Breast epithelium (tissue), 4 donors: ENCODE results near the gene DONSON. TPM values are rescaled to one million over a fixed set of nuclear protein-coding genes. Genes with fewer than 3 reads are reported as not detected.

Experiments
- DNase-seq, 2 donors: peaks; one replicate each; pipeline ENCODE4 v3.0.0-alpha.2; 2019; ENCODE audit warnings: low spot score in 2 of 2
- H3K27ac ChIP-seq, 2 donors: fragments of 200-600 bp; sonication (generic) in 1 of 2; one replicate each; pipeline ENCODE4 v1.5.1; 2016 to 2019; ENCODE audit warnings: mild to moderate bottlenecking in 1 of 2
- H3K27me3 ChIP-seq, 2 donors: fragments of 200-600 bp; sonication (generic) in 1 of 2; one replicate each; pipeline versions ENCODE4 v1.5.1 to v1.6.0; 2017 to 2019; ENCODE audit warnings: control low read depth in 1 of 2, mild to moderate bottlenecking in 1 of 2
- H3K36me3 ChIP-seq: fragments of 200-600 bp; one replicate; pipeline ENCODE4 v1.5.1; 2019
- H3K4me1 ChIP-seq, 2 donors: fragments of 200-600 bp; sonication (generic); one replicate each; pipeline ENCODE4 v1.5.1; 2016 to 2019; ENCODE audit warnings: control low read depth in 1 of 2
- H3K4me3 ChIP-seq, 3 donors: fragments of 200-600 bp; sonication (generic); 1 replicate in 2 of 3; 2 replicates in 1 of 3; pipeline ENCODE4 v1.5.1; 2016 to 2019; ENCODE audit warnings: mild to moderate bottlenecking in 3 of 3, moderate library complexity in 2 of 3
- H3K9me3 ChIP-seq, 2 donors: fragments of 200-600 bp; sonication (generic) in 1 of 2; one replicate each; pipeline ENCODE4 v1.5.1; 2016 to 2019; ENCODE audit warnings: control low read depth in 1 of 2
- POLR2A ChIP-seq: fragments of 450-650 bp; IDR thresholded peaks from one replicate; pipeline ENCODE4 v1.6.1; 2016; ENCODE audit warnings: antibody characterized with exemption, mild to moderate bottlenecking, moderate library complexity
- POLR2AphosphoS5 ChIP-seq, 3 donors: sonication (generic); formaldehyde crosslinking; IDR thresholded peaks; one replicate each; pipeline ENCODE4 v1.6.1; 2017; ENCODE audit warnings: antibody characterized with exemption in 3 of 3
- intact Hi-C: fragments of 100-400 bp; cut with DNase I; formaldehyde crosslinking; loops from one replicate; pipeline ENCODE4 v1.15.1; 2023; ENCODE audit warnings: low total_unique reads
- total RNA-seq, 3 donors: library from RNA; depleted of rRNA; stranded (reverse); fragments of >200 nt; gene quantifications; one replicate each; pipeline ENCODE4 v1.1.0, GENCODE V29; 2016
- TF ChIP-seq, protein P1 (sequence below), 3 donors: fragments of 450-650 bp; IDR thresholded peaks; one replicate each; pipeline ENCODE4 v1.5.1; 2016 to 2017; ENCODE audit warnings: antibody characterized with exemption in 3 of 3, mild to moderate bottlenecking in 3 of 3, moderate library complexity in 3 of 3

DONSON gene
- total RNA-seq, 3 donors from 2014 or later: 6.6 to 10.1 (median 9.2) TPM

DNA sequence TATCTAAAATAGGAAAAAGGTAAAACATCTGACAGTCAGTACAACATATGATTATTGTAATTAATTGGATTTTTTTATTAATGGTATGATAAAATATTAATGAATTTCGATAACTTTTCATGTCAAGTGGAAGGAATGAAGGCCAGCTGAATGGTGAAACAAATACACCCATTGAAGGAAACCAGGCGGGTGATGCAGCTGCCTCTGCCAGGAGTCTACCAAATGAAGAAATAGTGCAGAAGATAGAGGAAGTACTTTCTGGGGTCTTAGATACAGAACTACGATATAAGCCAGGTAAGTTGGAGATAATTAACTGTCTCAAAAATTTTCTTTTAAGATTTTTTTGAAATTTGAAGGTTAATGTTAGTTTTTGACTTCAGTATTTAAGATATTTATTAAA lies 42.4 kb downstream of the DONSON start:
- Histone ChIP-seq H3K4me3 (no peak overlapping the region), H3K9me3 (no peaks in the 10 kb centered on the region), H3K27ac (no peak overlapping the region), H3K36me3 (peaks cover 12% of the 10 kb centered on the region), H3K27me3 (no peaks in the 10 kb centered on the region), H3K4me1 (no peaks in the 10 kb centered on the region)
- TF ChIP-seq POLR2AphosphoS5 (IDR thresholded peaks at IDR 0.05): no peak
- TF ChIP-seq, protein P1, sequence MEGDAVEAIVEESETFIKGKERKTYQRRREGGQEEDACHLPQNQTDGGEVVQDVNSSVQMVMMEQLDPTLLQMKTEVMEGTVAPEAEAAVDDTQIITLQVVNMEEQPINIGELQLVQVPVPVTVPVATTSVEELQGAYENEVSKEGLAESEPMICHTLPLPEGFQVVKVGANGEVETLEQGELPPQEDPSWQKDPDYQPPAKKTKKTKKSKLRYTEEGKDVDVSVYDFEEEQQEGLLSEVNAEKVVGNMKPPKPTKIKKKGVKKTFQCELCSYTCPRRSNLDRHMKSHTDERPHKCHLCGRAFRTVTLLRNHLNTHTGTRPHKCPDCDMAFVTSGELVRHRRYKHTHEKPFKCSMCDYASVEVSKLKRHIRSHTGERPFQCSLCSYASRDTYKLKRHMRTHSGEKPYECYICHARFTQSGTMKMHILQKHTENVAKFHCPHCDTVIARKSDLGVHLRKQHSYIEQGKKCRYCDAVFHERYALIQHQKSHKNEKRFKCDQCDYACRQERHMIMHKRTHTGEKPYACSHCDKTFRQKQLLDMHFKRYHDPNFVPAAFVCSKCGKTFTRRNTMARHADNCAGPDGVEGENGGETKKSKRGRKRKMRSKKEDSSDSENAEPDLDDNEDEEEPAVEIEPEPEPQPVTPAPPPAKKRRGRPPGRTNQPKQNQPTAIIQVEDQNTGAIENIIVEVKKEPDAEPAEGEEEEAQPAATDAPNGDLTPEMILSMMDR (IDR thresholded peaks at IDR 0.05): no peak
- TF ChIP-seq POLR2A: no peak
- intact Hi-C loops: no loop called here
- no peak for DNase-seq

DNA sequence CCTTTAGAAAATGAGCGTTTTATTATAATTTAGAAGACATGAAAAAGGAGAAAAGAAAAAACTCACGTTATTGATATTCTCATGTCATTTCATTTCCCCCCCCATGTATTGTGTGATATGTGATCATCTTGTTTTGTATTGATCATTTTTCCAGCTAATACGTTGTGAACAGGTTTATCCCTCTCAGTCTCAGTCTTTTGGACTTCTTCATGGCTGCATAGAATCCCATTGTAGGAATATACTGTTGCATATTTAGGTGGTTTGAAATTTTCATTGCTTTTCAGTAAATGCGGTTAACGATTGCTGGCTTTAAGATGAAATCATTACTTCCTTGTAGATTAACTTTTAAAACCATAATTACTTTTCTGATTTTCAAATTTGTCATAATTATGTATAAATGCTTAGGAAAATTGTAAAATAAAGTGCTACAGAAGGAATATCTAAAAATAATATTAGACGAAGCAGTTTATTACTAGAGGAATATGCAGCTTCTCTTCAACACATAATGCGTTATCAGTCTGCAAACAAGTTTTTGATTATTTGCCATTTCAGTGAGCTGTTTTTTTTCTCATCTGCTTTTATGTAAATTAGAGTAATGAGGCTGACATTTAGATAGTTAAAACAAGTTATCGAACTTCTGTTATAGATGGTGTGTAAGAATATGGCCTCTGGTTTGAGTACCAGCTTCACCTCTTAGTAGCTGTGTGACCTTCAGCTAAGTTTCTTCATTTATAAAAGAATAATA lies 43.9 kb downstream of the DONSON start:
- no peaks in the 10 kb centered on the region for H3K4me1 ChIP-seq
- no peak overlapping the region for H3K27ac ChIP-seq
- no peak for DNase-seq

DNA sequence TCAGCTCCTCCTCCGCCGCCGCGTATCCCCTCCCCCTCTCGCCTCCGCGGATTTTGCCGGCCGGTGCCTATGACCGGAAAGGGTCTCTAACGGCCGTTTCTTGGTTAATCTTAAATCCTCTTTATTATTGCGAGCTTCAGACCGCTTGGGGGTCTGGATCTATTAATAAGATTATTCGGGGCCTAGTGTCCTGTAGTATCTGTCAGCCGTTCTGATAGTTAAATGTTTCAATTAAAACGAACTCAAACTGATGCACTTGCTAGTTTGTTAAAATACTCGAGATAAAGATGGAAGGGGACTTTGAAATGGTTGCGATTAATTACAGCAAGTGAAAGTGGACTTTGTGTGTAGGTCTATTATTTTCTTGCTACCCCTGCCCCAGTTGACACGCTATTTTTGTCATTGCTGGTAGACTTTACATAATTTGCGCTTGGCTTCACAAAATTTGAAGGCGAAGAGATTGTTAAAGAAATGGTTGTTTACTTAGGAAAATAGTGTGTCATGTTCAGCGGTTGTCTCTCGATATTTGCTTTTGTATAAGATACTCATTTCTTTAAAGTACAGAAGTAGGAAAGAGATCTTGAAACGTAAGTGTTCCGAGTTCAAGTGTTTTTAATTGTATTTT lies 44.9 kb downstream of the DONSON start:
- intact Hi-C loops: no loop called here
- peak; percentile 67 to 71 for DNase-seq
- no peak for TF ChIP-seq POLR2AphosphoS5 (IDR thresholded peaks at IDR 0.05)
- TF ChIP-seq, protein P1 (IDR thresholded peaks at IDR 0.05): no peak
- TF ChIP-seq POLR2A: no peak

More for the DNA sequence above, 43.9 kb downstream of the DONSON start:
- Histone ChIP-seq H3K9me3 (no peaks in the 10 kb centered on the region), H3K36me3 (no peaks in the 10 kb centered on the region), H3K27me3 (no peaks in the 10 kb centered on the region), H3K4me3 (peak overlapping the region; percentile 66 to 78 (median 74))
- TF ChIP-seq POLR2A (no peak), POLR2AphosphoS5 (IDR thresholded peaks at IDR 0.05) (no peak)
- TF ChIP-seq, protein P1 (IDR thresholded peaks at IDR 0.05): no peak
- intact Hi-C loops: no loop called here

DNA sequence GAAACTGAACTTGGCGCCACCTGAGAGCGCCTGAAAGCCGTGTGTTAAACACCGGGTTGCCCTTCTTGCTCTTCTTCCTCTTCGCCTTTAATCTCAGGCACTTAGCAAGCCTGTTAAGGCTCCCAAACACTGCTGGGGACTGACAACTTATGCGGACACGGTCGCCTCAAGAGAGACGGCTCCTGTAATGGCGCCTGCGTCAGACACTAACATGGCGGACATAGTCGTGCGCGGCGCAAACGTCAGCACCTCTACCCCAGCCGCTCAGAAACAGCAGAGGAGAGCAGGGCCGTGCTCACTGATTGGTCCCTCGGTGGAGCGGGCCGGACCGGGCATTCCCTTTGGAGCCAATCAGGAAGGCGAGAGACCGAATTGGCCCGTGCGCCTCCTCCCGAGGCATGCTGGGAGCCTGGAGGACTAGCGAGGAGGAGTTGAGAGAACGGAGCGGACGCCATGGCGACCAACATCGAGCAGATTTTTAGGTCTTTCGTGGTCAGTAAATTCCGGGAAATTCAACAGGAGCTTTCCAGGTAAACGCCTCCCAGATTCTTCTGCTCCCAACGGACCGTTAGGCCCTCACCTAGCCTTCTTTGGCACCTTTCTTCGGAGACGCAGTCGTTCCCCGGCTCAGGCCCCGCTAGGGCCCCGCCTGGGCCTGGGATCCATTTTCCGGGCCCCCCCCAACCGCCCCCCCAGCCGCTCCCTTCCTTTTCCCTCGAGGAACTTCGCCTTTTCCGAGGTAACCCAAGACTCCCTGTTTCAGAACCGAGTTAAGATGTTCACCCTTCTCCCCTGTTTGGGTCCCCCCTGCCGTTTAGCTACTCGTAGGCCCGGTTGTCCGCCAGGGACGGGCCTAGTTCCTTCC lies 45.6 kb downstream of the DONSON start, which contains the start of gene SON:
TSS of gene SON (plus strand) at position 399 of the 865 bp plus-strand sequence. CDS start at position 454, 55 bp downstream.
- Histone ChIP-seq H3K36me3 (no peaks in the 10 kb centered on the region), H3K9me3 (no peaks in the 10 kb centered on the region), H3K27ac (peak within 1 kb of the TSS; percentile 99), H3K27me3 (no peaks in the 10 kb centered on the region), H3K4me3 (peak within 1 kb of the TSS; percentile 66 to 78 (median 74)), H3K4me1 (no peaks in the 10 kb centered on the region)
- intact Hi-C loops: no loop called here
- TF ChIP-seq, protein P1 (IDR thresholded peaks at IDR 0.05): no peak
- TF ChIP-seq POLR2A (peak; percentile 98), POLR2AphosphoS5 (IDR thresholded peaks at IDR 0.05) (peak; percentile 94 to 99 (median 95))
- DNase-seq: peak; percentile 99

More for the DNA sequence above, 44.9 kb downstream of the DONSON start:
- Histone ChIP-seq H3K9me3 (no peaks in the 10 kb centered on the region), H3K27me3 (no peaks in the 10 kb centered on the region), H3K4me3 (peak overlapping the region; percentile 66 to 78 (median 74)), H3K36me3 (no peaks in the 10 kb centered on the region), H3K27ac (peak overlapping the region; percentile 99), H3K4me1 (no peaks in the 10 kb centered on the region)
